Glomerular endothelial cell (primary cell): ENCODE data around the gene CYGB. TPM values are rescaled to one million over a fixed set of nuclear protein-coding genes. Genes with fewer than 3 reads are reported as not detected.
"Not testable (repeated sequence)": the region's sequence is repeated elsewhere in the genome, so short reads cannot be mapped to it uniquely, and the experiment has no call there.

Source experiments
- DNase-seq: peaks from one replicate; pipeline ENCODE4 v3.0.0-alpha.2; 2011; ENCODE audit warnings: low read depth, low spot score; ENCODE audit errors: extremely low read depth
- total RNA-seq: library from RNA; depleted of rRNA; stranded (reverse); fragments of >200 nt; gene quantifications from 2 replicates; pipeline ENCODE4 v1.2.3, GENCODE V29; 2015

CYGB gene
- total RNA-seq, 1 donor from 2014 or later, result 7.0 TPM

DNA sequence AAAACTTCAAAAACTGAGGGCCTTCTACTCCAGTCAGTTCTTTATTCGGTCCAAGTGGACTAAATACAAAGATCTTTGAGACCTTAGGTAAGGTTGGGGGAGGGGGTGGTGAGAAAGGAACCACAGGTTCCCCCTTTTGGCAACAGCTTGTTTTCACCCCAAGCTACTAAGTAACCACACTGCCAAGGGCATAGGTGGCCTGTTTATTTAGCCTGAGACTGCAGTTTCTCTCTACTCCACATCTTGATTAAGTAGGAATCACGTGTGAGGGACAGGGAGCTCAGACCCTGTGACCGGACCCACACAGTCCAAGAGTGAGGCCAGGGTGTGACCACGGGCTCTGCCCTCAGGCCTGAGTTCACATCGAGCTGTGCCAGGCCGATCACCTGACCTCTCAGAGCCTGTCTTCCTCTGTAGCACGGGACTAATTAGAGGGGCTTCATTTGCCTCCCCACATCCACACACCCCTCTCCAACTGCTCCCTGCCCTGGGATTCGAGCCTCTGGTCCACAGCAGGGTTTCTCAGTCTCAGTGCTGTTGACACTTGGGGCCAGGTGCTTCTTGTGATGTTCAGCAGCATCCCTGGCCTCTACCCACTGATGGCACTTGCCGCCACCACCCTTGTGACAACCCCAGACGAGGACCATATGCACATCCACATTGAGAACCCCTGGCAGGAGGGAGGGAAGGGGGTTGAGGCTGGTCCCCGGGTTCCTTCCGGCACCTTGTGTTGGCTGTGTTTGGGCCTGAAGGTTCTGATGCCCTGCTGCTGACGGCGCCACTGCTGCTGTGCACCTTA, 30.3 kb upstream of the CYGB start:
- no peak for DNase-seq

DNA sequence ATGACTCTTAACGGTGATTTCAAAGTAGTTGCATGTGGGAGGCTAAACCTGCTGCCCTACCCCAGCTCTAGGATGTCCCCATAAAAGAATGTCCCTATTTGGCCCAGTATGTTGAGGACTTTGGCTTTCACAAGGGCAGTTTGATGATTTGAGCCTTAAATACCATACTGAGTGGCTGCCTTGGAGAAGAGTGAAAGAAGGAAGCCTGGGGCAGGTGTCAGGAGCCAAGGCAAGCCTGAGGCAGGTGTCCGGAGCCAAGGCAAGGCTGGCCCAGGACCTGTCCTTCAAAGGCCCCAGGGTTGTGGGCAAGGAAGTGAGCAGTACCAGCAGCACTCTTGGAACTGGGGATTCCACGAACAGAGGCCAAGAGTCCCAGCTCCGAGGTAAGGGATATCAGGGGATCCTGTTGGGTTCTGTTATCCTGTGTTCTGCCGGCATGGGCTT, 29.5 kb upstream of the CYGB start:
- no peak for DNase-seq

DNA sequence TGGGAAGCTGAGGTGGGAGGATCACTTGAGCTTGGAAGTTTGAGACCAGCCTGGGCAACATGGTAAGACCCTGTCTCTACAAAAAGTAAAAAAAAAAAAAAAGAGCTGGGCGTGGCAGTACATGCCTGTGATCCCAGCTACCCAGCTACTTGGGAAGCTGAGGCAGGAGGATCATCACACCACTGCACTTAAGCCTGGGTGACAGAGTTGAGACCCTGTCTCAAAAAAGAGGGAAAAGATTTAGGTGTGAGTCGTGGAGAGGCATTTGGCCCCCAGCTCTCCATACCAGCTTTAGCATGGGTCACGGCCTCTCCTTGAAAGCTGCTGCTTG, 29.1 kb upstream of the CYGB start:
- DNase-seq, result no peak

DNA sequence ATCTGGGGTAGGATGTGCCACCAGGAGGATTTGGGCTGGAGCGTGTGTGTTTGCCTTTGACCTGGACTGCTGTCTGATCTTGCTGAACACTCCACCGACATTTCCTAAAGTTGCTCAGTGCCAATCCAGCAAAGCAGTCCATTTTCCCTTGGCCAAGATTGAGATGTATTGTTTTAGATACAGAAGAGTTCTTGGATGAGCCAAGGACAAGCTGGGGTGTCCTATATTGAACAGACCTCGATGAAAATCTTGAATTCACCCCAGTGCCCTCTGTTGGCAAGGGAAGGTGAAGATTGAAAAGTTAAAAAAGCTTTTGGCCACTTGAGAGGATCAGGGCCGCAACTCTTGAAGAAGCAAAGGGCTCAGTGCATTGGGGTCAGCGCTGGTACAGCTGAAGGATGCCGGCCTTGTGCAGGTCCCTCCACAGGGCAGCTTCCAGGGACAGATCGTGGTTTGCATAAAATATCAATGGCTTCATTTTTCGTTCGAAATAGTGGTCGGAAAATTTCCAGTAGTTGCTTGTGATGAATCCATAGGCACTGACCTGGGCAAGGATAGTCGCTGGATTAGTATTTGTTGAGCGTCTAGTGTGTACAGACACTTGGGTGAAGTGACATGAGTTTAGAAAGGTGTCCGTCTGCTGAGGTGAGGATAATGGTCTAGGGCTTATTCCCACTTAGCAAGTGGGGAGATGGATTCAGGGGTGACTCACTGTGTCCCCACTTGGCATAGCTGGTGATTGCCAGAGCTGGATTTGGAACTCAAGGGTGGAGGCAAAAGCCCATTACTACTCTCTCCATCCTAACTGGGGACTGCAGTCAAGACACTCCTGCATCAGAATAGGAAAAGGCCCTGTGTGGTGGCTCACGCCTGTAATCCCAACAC, 28.5 kb upstream of the CYGB start:
- DNase-seq, result no peak

DNA sequence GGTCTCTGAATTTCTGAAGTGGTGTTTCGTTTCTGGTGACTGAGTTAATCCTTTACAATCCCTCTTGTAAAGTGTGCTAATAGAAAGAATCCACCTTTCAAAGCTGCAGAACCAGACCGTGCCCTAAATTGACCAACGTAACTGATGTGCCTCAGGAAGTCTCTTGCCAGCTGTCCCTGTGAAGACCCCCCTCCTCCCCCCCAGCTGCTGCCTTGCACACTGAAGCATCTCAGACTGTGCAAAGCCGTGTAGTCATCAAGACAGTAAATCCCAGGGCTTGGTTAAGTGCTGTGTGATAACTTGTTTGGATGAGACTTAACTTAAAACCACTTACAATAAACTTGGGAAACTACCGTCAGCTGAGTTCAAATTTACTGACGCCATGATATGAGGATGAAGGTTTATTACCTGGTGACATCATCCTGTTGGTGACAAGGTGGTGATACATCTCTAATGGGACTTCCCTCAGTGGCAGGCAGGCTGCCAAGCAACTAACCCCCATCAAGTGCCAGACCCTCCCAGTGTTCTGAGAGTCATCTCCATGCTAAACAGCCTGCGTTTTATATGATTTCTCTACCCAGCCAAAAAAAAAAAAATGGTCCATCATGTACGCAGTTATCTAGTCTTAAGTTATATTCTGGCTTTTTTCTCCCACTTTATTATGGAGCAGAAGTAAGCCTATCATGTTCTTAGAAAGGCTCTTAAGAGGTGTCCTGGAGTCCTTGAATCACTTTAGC, 27.6 kb upstream of the CYGB start:
- DNase-seq, result not testable (repeated sequence)

DNA sequence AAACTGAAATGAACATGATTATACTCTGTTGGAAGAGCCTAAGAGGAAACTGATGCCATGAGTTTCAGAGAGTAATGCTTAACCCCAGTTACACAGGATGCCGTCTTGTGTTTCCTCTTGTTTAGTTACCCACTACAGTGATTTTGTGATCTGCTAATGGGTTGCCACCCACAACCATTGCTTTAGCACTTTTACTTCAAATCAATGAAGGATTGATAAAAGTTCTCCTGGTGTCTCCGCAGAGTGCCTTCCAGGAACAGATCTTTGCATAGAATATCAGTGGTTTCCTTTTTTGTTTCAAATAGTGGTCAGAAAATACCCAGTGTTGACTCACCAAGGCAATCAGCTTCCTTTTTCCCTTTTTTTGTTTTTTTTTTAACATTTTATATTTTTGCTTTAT, 25.9 kb upstream of the CYGB start:
- not testable (repeated sequence) for DNase-seq

DNA sequence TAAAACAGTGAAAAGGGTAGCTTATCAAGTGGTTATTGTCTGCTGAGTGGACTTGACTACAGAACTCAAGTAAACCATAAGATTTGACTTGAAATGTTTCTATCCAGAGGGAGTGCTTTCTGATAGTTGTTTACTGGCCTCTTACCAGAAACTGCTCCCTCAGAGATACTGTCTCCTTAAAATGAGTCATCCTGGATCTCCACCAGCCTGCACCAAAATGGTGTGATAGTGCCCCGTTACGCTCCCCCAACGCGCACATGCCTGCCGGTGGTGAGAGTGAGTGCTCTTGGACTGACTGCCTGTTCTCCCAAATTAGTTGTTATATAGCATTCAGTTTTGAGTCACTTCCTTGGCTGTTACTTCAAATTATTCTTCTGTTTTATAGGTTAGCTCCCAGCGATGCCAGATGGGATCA, 25.2 kb upstream of the CYGB start:
- no peak for DNase-seq

DNA sequence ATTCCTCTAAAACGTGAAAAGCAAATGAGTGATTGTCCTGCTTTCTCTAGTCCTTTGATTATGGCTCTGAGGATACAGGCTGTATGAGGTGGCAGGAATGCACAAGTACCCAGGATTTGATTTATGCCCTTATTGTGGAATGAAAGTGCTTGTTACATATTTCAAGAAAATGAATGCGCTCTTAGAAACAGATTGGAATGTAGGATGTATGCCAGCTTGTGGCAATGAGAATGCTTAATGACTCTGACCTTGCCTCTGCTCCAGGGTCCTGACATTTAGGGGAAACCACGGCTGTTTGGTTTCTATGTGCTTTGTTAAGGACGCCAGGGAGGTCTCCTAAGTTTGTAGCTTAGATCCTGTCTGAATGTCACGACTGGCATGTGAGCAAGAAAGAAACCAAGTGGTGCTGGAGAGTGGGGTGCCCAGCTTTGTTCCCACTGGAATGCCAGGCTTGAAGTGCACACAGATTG, 24.3 kb upstream of the CYGB start:
- no peak for DNase-seq

DNA sequence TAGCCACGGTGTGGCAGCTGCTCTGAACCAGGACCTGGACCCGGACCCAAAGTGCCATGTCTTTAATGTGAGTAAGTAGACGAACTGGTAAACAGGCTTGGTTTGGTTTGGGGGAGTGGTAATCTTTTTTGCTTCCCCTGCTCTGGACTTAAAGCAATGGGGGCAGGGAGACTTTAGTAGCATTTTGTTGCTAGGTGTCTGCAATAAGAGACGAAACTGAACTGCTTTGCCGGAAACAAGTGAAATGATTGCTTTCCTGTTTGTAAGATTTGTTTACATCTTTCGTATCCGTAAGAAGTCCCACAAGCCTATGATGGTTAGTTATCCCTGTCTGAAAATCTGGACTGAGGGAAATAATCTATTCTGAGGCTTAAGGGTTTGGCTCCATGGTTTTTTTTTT, 23.8 kb upstream of the CYGB start:
- no peak for DNase-seq

DNA sequence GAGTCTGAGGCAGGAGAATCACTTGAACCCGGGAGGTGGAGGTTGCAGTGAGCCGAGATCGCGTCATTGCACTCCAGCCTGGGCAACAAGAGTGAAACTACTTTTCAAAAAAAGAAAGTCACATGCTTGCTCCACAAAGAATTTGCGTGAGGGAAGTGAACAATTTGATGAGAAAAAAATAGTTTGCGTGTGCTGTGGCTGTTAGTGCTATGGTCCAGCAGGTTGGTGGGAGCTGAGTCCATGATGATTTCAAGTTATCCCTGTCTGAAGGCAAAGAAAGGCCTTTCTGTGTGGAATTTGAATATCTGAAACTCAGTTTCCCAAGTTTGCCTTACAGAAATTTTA, 23.3 kb upstream of the CYGB start:
- no peak for DNase-seq

DNA sequence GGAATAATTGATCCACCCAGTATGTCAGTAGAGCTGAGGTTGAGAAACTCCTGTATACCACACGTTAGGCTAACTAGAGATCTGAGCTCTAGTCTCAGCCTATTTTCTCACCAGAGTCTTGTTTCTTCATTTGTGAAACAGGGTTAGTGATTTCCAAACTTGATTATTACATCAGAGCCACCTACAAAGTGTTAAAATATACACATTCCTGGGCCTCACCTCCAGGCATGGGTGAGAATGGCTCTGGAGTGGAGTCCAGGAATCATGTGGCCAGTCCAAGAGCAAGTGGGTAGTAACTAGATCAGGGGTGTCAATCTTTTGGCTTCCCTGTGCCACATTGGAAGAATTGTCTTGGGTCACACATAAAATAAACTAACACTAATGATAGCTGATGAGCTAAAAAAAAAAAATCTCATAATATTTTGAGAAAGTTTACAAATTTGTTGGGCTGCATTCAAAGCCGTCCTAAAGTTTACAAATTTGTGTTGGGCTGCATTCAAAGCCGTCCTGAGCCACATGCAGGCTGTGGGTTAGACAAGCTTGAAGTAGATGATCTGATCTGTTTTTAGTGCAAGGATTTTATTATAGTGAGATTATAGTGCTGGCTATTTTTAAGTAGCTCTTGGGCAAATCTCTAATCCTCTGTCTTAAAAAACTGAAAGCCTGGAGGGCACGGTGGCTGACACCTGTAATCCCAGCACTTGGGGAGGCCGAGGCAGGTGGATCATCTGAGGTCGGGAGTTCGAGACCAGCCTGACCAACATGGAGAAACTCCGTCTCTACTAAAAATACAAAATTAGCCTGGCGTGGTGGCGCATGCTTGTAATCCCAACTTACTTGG, 22.7 kb upstream of the CYGB start:
- DNase-seq, result no peak

DNA sequence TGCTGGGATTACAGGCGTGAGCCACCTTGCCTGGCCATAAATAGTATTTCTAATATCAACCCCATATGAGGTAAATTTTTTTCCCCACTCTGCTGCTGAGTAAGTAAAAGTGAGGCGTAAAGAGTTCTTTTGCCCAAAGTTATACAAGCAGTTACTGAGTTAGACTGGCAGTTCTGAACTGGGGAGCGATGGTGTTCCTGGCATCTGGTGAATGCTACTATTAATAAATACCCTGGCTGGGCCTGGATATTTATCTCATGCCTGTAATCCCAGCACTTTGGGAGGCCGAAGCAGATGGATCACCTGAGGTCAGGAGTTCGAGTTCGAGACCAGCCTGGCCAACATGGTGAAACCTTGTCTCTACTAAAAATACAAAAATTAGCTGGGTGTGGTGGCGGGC, 22.0 kb upstream of the CYGB start:
- not testable (repeated sequence) for DNase-seq

DNA sequence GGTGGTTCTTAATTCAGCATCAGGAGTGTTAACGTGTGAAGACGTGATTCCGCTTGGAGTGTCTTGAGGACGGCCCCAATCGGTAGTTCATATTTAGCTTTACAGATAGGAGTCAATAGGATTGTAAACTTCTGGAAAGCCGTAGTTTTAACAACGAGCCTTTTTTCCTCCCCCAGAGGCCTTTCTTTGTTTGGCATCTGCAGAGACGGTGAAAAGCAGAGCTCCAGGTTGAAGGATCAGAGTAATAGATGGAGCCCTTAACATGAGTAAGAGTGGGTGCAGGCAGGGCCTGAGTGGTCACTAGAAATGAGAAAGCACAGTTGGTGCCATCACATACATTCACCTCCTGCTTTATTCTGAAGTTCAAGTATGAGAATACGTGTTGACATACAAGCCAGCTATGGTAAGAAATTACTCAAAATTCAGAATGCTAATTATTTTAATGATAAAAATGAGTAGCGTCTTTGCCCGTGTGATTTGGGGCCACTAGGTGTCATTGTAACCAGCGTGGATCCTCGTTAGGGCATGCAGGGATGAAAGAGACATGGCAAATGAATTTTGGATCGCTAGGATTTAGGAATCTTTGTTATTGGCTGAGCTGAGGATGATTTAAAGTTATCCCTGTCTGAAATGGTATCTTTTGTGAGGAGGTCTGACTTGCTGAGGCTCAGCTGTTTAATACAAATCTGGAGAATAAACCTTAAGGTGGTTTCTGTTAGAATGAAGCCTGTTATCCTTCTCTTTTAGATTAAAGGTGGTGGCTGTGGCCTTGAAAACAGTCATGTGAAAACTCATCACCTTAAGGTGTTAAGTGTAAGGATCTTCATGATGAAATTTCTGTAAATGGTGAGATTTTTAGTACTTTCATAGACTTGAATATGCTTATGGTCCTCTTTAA, 20.9 kb upstream of the CYGB start:
- no peak for DNase-seq

DNA sequence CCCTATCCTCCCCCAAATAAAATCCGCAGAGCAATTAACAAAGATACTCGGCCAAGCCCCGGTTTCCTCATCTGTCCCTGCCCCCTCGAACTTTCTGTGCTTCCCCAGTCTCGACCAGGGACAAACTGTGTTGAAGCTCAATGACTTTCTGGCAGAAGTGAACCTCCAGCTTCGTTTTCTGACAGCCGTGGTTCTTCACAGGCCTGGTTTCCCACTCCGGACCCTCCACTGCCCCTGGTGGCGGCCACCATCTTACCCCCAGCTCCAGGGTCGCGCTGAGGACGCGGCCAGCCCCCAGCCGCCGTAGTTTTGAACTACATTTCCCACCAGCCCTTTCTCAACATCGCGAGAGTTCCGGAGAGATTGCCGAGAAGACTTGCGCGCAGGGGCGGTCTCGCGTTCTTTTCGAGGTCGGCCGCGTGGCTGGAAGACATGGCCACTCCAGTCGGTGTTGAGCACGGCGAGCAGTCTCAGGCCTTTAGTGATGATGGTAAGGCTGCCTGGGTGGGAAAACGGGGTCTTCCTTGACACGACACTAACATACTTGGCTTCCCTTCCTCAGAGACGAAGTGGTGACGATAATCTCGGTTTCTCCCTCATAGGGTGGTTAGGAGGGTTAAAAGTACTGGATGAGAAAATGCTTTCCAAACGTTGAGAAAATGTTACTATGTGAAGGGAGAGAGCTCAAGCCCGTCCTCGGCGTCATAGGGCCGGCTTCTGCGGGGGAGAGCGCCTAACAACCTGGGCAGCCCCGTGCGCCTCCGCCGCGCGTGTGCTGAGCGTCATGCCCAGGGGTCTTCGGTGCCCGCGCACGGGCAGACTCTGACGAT, 20.1 kb upstream of the CYGB start:
- peak; percentile 90 for DNase-seq

DNA sequence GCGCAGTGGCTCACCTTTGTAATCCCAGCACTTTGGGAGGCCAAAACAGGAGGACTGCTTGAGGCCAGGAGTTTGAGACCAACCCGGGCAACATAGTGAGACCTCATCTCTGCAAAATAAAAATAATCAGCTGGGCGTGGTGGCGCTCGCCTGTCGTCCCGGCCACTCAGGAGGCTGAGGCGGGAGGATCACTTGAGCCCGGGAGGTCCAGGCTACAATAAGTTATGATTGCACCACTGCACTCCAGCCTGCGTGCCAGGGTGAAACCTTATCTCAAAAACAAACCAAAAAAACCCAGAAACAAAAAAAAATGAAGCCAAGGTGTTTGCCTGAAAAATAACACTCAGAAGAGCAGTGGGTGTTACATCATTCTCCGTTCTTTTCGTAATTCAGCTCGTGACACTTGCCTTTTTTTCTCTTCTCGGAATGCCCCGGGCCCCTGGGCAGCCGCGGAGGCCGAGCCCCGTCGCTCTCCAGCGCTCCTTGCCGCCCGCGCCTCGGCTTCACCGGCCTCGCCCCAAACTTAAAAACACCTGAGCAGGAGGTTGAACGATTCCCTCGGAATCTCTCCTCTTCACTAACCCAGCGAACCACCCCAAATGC, 19.4 kb upstream of the CYGB start:
- no peak for DNase-seq

DNA sequence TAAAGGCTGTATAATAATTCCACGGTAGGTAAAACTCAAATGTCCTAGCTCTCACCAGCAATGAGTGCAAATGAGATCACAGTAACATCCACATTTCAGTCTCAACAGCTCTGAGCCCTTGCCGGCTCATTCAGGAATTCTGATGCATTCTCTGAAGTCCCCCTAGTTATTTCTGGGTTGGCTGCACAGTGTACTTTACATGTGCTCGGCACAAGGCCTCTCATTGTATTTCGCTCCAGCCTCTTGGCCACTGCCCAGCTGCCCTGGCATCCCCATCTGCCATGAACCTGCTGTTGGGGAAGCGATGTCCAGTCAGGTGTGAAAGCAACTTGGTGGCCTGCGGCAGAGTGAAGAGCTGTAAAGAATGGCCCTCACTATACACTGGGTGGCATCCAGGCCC, 16.6 kb upstream of the CYGB start:
- DNase-seq, result no peak

DNA sequence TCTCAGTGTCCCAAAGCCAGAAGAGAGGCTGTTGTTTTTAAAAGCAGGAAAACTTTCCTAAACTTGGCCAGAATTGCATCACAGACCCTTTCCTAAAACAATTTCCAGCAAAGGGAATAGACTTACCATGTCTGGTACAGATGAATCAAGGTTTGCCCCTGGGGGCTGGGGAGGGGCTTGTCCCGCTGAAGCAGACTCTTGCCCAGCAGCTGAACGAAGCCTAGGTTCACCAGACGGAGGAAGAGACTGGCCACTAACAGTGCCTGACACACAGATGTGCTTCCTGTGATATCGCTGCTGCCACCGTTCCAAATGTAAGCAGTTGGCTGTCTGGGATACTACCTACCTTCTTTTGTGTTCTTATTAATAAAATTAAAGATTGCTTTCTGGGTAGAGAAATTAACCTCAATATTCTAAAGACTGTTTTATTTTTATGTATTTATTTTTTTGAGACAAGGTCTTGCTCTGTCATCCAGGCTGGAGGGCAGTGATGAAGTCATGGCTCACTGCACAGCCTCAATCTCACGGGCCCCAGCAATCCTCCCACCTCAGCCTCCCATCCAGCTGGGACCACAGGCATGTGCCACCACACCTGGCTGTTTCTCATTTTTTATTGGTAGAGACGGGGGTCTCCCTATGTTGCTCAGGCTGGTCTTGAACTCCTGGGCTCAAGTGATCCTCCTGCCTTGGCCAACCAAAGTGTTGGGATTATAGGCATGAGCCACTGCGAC, 15.8 kb upstream of the CYGB start:
- no peak for DNase-seq

DNA sequence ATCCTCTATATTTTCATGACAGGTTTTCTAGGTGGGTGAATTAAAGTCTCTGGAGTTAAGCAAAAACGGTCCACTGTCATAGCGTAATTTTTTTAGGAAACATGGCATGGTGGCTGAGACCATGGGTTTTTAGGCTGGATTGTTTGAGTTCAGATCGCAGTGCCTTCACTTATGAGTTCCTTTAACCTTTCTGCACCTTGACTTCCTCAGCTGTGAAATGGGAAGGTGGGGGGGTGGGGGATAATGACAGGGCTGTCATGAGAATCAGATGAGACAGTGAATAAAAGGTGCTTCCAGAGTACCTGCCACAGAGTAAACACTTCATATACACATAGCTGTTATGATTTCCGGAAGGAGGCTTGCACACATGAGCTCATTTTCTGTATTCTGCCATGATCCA, 14.2 kb upstream of the CYGB start:
- no peak for DNase-seq
